Panc1 (cell line): Measurements from ENCODE around the gene DCAKD. TPM values are rescaled to one million over a fixed set of nuclear protein-coding genes. Genes with fewer than 3 reads are reported as not detected.

Experiments used
- ATAC-seq: fragments of 200-7000 bp; cut with Tn5 transposase; 2 replicates; pipeline ENCODE4 v1.9.1; 2020; ENCODE audit warnings: mild to moderate bottlenecking, moderate library complexity
- BruUV-seq: library from RNA; stranded (reverse); fragments of 400-500 nt; replicated peaks from 2 replicates; lab custom pipeline; 2021; lab: Mats Ljungman, UMichigan
- CTCF ChIA-PET: fragments of 300-600 bp; sonication (Branson Sonifier 250); formaldehyde crosslinking; loops from one replicate; lab custom pipeline; 2022; ENCODE audit warnings: antibody characterized with exemption; lab: Charles Lee
- POLR2A ChIA-PET: fragments of 300-600 bp; sonication (Branson Sonifier 250); formaldehyde crosslinking; loops from one replicate; lab custom pipeline; 2022; ENCODE audit warnings: antibody characterized with exemption; lab: Charles Lee
- DNase-seq: peaks from one replicate; pipeline ENCODE4 v3.0.0-alpha.2; 2010; ENCODE audit warnings: low read depth, low spot score
- H3K27ac ChIP-seq: 2 replicates; pipeline ENCODE4 v1.5.1; 2011; ENCODE audit warnings: mild to moderate bottlenecking, low read length, inconsistent platforms
- H3K27me3 ChIP-seq: fragments of 200-500 bp; sonication (Bioruptor generic); 2 replicates; pipeline ENCODE4 v1.6.0; 2014; ENCODE audit warnings: low read length, inconsistent platforms; ENCODE audit not compliant: control insufficient read depth, insufficient read depth
- H3K36me3 ChIP-seq: fragments of 200-500 bp; sonication (Bioruptor generic); 2 replicates; pipeline ENCODE4 v1.5.1; 2014; ENCODE audit warnings: inconsistent platforms, mild to moderate bottlenecking, low read length, moderate library complexity; ENCODE audit not compliant: control insufficient read depth, insufficient read depth
- H3K4me1 ChIP-seq: 2 replicates; pipeline ENCODE4 v1.5.1; 2011; ENCODE audit warnings: inconsistent platforms, mild to moderate bottlenecking, low read length, moderate library complexity; ENCODE audit not compliant: control insufficient read depth, insufficient read depth
- H3K4me3 ChIP-seq, 2 experiments: 2 replicates each; pipeline ENCODE4 v1.5.1; 2011 to 2012; ENCODE audit warnings: low read depth in 2 of 2, low read length in 2 of 2, mild to moderate bottlenecking in 2 of 2, inconsistent platforms in 1 of 2, moderate library complexity in 1 of 2
- H3K9me3 ChIP-seq: fragments of 200-500 bp; sonication (Bioruptor generic); 2 replicates; pipeline ENCODE4 v1.5.1; 2014; ENCODE audit warnings: low read depth, mild to moderate bottlenecking, inconsistent platforms, low read length, moderate library complexity; ENCODE audit not compliant: control insufficient read depth, insufficient read depth
- POLR2AphosphoS5 ChIP-seq: IDR thresholded peaks from 2 replicates; pipeline ENCODE4 v1.6.1; 2012; ENCODE audit warnings: mild to moderate bottlenecking, low read depth, low read length, moderate library complexity
- REST ChIP-seq, 2 experiments: IDR thresholded peaks; 2 replicates each; pipeline ENCODE4 v1.6.1; 2011 to 2012; ENCODE audit warnings: low read depth in 2 of 2, control low read depth in 1 of 2, low read length in 1 of 2, mild to moderate bottlenecking in 1 of 2, moderate library complexity in 1 of 2; ENCODE audit not compliant: insufficient read depth in 1 of 2
- SIN3A ChIP-seq: IDR thresholded peaks from 2 replicates; pipeline ENCODE4 v1.6.1; 2012; ENCODE audit warnings: low read depth, mild to moderate bottlenecking, low read length, moderate library complexity, borderline replicate concordance; ENCODE audit not compliant: insufficient read depth
- TCF7L2 ChIP-seq: IDR thresholded peaks from 2 replicates; pipeline ENCODE4 v1.6.1; 2011; ENCODE audit warnings: mild to moderate bottlenecking, low read depth, low read length, inconsistent platforms
- in situ Hi-C: cut with HindIII; loops from 2 replicates; pipeline ENCODE4 v1.10.0; 2016; ENCODE audit warnings: low sequenced_read_pairs, low pct_unique_long_range_greater_than_20kb
- intact Hi-C: fragments of 100-400 bp; cut with micrococcal nuclease; formaldehyde crosslinking; loops from one replicate; pipeline ENCODE4 v1.10.0; 2022; ENCODE audit not compliant: unreplicated experiment
- total RNA-seq: library from RNA; stranded (reverse); gene quantifications from one replicate; pipeline ENCODE4 v1.2.1, GENCODE V29; 2021; ENCODE audit not compliant: unreplicated experiment
- TF ChIP-seq, protein P1 (sequence below): fragments of 450-650 bp; IDR thresholded peaks from 2 replicates; pipeline ENCODE4 v1.5.1; 2017; ENCODE audit warnings: mild to moderate bottlenecking

Gene DCAKD
- total RNA-seq, 1 experiment from 2014 or later = 24.3 TPM

- ATAC-seq (no peak), DNase-seq (no peak)
- no peak for TF ChIP-seq REST (IDR thresholded peaks at IDR 0.05; ENCODE audit: insufficient read depth in 1 of 2, low read depth in 2 of 2, low read length in 1 of 2)
- TF ChIP-seq, protein P1, sequence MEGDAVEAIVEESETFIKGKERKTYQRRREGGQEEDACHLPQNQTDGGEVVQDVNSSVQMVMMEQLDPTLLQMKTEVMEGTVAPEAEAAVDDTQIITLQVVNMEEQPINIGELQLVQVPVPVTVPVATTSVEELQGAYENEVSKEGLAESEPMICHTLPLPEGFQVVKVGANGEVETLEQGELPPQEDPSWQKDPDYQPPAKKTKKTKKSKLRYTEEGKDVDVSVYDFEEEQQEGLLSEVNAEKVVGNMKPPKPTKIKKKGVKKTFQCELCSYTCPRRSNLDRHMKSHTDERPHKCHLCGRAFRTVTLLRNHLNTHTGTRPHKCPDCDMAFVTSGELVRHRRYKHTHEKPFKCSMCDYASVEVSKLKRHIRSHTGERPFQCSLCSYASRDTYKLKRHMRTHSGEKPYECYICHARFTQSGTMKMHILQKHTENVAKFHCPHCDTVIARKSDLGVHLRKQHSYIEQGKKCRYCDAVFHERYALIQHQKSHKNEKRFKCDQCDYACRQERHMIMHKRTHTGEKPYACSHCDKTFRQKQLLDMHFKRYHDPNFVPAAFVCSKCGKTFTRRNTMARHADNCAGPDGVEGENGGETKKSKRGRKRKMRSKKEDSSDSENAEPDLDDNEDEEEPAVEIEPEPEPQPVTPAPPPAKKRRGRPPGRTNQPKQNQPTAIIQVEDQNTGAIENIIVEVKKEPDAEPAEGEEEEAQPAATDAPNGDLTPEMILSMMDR = peak; percentile 73
- in situ Hi-C loops = no loop called here
- peaks cover 11% of the 10 kb centered on the region for H3K4me1 ChIP-seq
- H3K4me3 ChIP-seq = no peak overlapping the region
- no peaks in the 10 kb centered on the region for H3K27me3 ChIP-seq
- POLR2A ChIA-PET = no interaction called here
- CTCF ChIA-PET = no interaction called here
- BruUV-seq = no TSS peak
- no peaks in the 10 kb centered on the region for H3K9me3 ChIP-seq
- H3K36me3 ChIP-seq = peaks cover 14% of the 10 kb centered on the region
- intact Hi-C loops = no loop called here
- H3K27ac ChIP-seq = no peak overlapping the region
Measured at GRCh38 chr17:45096141-45096540, 44.7 kb upstream of the DCAKD start.

GRCh38 chr17:45093444-45094110, 42.1 kb upstream of the DCAKD start:
- peaks cover 8% of the 10 kb centered on the region for H3K36me3 ChIP-seq
- peaks cover 11% of the 10 kb centered on the region for H3K4me1 ChIP-seq
- intact Hi-C loops (no loop called here), in situ Hi-C loops (no loop called here)
- no peak overlapping the region for H3K4me3 ChIP-seq
- BruUV-seq = no TSS peak
- DNase-seq = no peak
- ATAC-seq = no peak; the same call in 1 of the 2 replicates
- no peak for TF ChIP-seq SIN3A
- no peak for TF ChIP-seq TCF7L2
- H3K27ac ChIP-seq = peak overlapping the region; percentile 76
- H3K9me3 ChIP-seq = no peaks in the 10 kb centered on the region
- ChIA-PET CTCF (no interaction called here), POLR2A (no interaction called here)
- H3K27me3 ChIP-seq = no peaks in the 10 kb centered on the region

- BruUV-seq = no TSS peak
- TF ChIP-seq SIN3A (no peak), POLR2AphosphoS5 (peak; percentile 58; the same call in 1 of the 2 replicates)
- no peaks in the 10 kb centered on the region for H3K9me3 ChIP-seq
- H3K27ac ChIP-seq = peak overlapping the region; percentile 76
- H3K36me3 ChIP-seq = peaks cover 8% of the 10 kb centered on the region
- CTCF ChIA-PET = no interaction called here
- H3K27me3 ChIP-seq = no peaks in the 10 kb centered on the region
- DNase-seq (peak; percentile 60), ATAC-seq (peak; percentile 97)
- intact Hi-C loops (no loop called here), in situ Hi-C loops (no loop called here)
- peaks cover 11% of the 10 kb centered on the region for H3K4me1 ChIP-seq
- POLR2A ChIA-PET = no interaction called here
- H3K4me3 ChIP-seq = no peak overlapping the region
Measured at GRCh38 chr17:45092911-45093430, 41.5 kb upstream of the DCAKD start.
